GM21447 (cell line): ENCODE results near the gene ARAP2.
A peak's percentile ranks its signal among the peaks of the same experiment; 100 is the strongest.

Source experiments
- ATAC-seq: cut with Tn5 transposase; IDR thresholded peaks from one replicate; pipeline ENCODE4 v1.9.1; 2021; ENCODE audit not compliant: unreplicated experiment

ARAP2 gene

DNA sequence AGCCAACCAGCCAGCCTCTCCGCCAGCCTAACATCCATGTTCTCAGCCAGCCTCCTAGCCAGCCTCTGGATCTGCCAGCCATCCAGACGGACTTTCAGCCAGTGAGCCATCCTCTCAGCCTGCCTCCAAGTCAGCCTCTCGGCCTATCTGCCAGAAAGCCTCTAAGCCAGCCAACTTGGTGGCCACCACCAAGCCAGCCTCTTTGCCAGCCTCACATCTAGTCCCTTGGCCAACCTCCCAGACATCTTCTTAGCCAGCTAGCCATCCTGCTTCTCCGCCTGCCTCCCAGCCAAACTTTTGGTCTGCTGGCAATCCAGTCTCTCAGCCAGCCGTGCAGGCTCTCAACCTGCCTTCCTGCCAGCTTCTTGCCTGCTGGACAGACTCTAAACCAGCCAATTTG lies 16.4 kb upstream of the ARAP2 start:
- no peak for ATAC-seq

DNA sequence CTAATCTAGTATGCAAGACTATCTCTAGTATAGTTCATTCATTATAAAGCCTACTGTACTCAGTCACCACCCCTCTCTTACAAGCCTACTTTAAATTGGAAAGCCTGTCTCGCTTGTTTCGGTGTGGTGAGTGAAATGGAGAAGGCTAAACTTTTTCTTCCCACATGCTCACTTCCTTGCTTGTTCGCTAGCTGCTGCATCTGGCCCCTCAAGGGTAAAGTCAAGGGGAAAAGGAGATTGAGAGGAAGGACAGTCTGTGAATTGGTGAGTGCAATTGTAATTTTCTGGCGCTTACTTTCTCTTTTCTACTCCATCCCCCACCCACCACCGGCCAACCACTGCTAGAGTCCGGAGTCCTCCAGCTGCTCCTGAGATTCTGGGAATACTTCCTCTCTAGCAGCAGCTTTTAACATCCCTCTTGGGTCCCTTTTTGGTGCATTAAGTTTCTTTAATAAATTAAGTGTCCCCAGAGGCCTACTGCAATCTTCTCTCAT lies 12.1 kb upstream of the ARAP2 start:
- ATAC-seq, result peak; percentile 57

DNA sequence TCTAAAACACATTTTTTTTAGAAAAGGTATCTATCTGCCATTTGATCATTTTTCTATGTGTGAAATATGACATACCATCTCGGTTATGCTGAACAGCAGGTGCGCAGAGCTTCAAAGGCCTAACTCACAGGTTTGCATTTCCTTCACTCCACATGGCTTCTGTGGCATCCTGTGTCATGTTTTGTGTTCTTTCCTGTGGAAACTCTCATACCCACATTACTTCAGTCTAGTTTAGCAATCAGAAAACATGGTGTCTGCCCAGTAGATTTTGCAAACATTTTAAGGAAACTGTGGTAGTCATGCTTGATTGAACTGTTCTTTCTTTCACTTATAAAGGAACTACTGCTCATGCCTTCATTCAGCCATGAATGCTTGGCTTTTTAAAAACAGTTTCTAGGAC lies 11.3 kb upstream of the ARAP2 start:
- peak; percentile 90 for ATAC-seq

DNA sequence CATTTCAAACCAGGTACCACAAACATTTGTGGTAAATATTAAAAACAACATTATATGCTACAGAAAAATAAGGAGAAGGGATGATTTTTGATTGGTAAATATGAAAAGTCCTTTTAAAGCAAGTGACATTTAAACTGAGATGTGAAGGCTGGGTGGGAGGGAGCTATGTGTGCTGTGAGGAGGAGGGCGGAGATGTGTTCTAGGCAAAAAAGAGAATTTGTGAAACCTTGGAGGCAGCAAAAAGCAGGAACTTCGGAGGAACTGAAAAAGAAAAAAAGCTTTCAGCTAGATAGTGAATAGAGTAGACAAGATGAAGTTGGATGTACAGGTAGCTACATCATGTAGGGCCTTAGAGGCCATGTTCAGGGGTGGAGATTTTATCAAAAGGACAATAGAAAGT lies 10.1 kb upstream of the ARAP2 start:
- ATAC-seq, result no peak

DNA sequence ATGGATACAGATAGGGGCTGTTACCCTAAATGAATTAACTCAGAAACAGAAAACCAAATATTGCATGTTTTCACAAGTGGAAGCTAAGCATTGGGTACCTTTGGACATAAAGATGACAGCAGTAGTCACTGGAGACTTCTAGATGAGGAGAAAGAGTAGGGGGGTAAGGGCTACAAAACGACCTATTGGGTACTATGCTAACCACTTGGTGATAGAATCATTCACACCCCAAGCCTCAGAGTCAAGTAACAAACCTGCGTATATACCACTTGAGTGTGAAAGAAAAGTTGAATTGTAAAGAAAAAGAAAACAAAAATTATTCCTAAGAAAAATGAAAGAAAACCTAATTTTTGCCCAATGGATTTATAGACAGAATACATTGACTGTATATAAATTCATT lies 7.7 kb upstream of the ARAP2 start:
- no peak for ATAC-seq

DNA sequence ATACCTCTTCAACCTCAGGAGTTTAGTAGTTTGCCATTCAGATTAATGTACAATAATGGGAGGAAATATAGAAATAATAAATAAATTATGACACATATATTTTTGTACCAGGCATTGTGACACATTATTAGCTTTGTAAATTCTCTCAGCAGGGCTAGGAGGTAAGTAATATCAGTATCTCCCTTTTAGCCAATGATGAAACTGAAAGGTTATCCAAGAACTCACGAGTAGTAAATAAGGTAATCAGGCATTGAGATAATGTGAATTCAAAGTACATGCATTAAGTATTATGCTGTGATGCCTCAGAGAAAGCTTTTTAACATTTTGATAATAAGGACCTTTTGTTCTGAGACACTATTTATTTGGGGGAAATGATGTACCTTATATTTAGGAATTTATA lies 5.3 kb upstream of the ARAP2 start:
- ATAC-seq, result no peak

DNA sequence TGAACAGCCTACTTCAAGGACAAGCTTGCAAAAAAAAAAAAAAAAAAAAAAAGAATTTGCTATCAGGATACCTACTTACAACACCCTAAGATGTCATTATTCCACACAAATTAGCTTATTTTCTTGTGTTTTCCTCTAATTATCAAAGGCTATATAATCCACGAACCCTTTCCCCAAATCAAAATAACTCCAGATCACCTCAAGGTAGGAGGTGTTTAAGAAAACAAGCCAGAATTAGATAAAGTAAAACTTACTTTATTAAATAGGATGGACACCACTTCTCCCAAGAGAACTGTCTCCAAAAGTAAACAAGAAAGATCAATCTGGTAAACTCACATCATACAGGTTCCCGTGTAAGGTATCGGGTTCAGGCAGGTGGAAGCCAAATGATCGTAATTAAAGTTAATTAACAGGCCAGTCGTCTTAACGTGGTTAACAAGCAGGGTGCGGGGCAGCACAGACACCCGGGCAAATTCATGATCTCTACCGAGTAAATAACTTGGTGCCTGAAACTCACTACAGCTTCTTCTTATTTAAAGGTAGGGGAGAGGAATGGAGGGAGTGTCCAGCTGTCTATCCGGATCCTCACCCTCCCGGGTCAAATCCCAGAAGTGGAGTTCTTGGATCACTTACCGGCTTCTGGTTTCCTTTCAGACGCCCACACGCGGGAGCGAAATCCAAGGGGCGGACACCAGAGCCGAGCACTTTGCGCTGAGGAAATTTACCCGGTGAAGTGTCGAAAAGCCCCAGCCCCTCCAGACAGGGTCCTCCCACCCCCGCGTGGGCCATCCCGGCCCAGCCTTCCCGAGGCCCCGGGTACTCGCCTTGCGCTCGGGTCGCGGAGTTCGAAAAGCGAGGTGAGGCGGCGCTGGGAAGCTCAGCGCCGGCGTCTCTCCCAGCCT lies 708 bp downstream of the ARAP2 start:
- ATAC-seq, result peak; percentile 28

DNA sequence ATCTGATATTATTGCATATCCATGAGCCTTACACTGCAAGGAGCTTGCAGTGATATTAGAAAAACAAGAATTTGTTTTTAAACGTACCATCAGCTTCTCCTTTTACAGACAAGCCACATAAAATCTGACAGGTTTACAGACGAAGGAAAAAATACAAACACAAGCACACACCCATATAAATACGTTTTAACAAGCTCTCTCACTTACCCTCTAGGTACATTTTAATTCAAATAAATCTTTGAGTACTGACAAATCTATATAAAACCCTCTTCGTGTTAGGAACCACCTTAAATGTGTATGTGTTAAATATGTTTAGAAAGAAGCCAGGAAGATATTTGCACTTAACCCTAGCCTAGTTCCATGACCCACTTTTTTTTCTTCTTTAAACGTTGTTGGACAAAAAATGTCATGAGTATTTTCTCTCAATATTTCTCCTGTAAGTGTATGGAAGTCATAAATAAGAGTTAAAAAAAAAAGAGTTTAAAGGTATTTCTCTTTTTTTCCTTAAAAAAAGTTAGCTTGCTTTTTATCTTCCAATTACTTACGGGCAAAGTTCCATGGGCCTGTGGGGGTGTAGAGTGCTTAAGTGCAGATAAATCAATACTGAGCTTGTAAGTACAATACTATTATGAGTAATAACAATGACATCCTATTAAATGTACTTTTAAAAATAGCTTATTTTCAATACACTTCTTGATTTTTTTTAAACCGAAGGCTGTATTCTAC lies 1.5 kb downstream of the ARAP2 start:
- no peak for ATAC-seq

DNA sequence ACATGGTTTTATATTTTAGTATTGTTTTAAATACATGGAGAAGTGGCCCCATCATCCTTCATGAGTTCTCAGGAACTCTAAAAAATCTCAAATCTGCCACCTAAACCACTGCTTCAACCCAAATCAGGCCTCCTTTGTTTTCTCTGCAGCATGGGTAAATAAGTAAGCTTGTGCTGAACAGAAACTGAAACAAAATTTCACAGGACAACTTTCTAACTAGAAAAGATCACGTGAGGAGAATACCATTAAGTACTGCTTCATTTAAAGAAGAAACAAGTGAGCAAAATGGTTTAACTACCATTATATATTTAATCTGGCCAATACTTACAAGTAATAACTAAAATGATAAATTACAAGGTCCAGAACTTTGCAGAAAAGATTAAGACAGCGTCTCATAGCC lies 2.5 kb downstream of the ARAP2 start:
- peak; percentile 61 for ATAC-seq

DNA sequence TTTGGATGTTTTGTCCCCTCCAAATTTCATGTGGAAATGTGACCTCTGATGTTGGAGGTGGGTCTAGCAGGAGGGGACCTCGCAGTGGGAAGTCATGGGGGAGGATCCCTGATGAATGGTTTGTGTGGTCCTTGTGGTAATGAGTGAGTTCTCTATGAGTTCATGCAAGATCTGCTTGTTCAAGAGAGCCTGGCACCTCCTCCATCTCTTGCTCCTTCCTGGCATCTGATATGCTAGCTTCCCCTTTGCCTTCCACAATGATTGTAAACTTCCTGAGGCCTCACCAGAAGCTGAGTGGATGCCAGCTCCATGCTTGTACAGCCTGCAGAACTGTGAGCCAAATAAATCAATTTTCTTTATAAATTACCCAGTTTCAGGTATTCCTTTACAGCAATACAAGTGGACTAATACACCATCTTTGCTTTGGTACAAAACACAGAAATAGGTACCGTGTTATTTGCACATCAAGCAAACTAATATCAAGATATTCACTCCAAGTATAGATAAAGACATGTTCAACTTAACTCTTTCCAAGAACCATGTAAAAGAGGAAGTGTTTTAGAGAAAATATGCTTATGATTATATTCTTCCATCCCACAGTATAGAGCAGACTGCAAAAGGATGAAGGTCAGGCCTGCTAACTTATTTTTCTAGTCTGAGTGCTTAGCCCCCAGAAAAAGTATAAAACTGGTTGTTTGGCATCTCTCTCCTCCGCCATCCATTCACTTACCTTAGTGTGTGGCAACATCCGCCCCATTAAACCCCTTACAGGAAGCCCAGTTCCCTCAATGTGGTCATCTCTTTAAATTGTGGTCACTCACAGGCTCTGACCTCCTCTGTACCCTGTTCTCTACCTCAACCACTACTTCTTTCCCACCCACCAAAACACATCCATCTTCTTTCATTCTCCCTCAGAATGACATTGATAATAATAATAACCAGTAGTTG lies 6.7 kb downstream of the ARAP2 start:
- ATAC-seq, result no peak

DNA sequence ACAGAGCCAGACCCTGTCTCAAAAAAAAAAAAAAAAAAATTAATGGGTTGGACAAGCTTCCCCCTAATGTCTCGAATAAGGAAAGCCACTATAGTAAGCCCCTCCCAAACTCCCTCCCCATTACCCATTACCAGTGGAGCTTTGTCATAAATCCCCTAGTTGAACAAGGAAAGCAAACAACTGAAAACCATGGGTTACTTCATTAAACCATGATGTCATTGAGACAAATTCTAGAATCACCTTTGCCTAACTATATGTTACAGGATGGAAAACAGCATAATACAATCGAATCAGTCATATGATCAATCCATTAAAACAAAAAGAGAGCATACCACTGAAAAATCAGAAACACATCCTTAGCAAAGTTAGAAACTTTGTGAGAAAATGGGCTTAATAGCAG lies 8.2 kb downstream of the ARAP2 start:
- no peak for ATAC-seq

DNA sequence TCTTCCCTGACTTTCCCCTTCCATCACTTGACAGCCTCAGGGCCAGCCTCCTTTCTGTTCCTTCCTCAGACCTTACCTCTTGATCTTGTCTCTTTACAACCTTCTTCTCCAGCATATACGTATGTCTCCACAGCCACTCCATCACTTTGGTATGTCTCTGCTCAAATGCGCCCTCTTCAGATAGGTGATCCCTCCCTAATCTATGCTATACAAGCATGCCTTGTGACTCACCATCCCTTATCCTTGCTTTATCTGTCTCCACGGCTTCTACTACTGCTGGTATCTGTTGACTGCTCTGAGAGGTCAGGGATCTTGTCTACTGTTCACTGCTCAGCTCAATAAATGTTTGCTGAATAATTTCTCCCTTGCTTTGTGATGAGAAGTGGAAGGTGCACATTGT lies 9.0 kb downstream of the ARAP2 start:
- no peak for ATAC-seq

DNA sequence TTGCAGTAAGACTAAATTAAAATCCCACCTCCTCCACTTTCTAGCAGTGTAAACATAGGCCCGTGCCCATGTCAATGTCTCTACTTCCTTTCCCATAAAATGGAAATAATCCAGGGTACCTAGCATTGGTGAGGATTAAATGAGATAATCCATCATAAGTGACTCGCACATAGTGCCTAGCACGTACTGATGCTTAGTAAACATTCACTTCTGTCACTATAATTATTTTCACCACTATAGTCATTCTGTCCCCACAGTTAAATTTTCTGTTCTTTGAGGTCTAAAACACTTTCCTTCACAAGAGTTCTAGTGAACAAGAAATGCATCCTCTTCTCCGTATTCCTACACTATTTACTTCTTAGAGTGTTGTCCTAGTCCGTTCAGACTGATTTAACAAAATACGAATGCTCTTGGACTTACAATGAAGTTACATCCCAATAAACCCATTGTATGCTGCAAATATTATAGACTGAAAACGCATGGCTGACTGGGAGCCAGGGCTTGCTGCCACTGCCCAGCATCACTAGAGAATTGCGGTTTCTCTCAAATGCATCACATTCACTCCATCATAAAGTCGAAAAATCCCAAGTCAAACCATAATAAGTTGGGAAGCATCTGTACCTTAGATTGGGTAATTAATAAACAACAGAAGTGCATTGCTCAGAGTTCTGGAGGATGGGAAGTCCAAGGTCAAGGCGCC lies 10.6 kb downstream of the ARAP2 start:
- ATAC-seq, result no peak

DNA sequence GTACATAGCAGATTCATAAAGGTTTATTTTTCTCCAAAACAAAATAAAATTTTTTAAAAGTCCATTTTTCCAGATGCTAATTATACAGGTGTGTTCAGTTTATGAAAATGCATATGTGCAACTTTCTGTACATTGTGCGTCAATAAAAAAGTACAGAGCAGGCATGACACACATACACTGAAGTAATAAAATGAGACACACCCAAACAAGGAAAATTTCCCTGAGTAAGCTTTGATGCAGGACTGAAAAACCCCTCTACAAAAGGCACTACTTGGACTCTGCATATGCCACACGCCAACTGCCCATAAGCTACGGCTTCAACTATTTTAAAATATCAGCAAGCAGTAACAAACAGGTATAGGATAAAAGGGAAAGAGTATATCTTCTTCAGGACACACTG lies 13.8 kb downstream of the ARAP2 start:
- no peak for ATAC-seq

DNA sequence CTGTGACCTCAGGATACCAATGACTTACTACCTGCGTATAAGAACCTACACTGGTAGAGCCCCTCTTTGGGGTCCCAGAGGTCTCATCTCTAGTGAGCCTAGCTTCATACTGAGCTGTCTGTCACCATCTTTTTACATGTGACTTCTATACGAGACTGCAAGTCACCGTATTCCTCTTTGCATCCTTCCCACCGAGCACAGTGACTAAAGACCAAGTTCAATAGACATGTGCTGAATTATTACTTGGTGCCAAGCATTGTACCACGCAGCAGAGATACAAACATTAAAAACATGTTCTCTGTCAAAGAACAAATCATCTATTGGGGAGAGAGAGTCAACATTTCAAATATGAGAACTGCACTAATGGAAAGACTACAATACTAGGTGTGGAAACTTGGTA lies 16.4 kb downstream of the ARAP2 start:
- ATAC-seq, result no peak

DNA sequence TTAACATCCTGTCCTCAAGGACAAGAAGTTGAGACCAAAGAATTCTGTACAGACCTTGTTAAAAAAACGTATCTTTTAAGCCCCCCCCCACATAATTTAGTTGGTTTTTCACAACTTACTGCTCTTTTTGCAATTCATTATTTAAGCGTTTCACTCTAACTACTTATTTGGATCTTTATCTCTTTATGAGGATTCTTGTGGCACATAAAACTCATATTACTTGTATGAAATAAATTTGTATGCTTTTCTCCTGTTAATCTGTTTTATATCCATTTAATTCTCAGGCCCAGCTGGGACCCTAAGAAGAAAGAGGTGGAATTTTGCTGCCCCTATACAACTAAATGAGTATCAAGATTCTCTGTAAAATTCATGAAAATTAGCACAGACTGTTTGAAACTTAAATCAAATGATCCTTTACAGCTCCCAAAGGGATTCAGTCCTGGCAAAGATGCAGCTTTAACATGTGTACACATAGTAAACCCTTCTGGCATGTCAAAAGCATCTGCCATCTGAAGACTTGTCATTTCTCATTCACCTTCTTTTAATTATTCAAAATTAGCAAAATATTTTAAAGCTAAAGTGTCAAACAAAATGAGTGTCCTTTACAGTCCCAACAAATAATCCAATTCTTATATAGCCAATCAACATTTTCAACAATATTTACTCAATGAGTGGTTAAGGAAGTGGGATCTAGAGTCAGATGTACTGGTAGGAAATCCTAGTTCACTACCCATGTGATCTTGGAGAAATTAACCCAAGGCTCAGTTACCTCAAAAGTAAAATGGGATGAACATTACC lies 17.7 kb downstream of the ARAP2 start:
- no peak for ATAC-seq

DNA sequence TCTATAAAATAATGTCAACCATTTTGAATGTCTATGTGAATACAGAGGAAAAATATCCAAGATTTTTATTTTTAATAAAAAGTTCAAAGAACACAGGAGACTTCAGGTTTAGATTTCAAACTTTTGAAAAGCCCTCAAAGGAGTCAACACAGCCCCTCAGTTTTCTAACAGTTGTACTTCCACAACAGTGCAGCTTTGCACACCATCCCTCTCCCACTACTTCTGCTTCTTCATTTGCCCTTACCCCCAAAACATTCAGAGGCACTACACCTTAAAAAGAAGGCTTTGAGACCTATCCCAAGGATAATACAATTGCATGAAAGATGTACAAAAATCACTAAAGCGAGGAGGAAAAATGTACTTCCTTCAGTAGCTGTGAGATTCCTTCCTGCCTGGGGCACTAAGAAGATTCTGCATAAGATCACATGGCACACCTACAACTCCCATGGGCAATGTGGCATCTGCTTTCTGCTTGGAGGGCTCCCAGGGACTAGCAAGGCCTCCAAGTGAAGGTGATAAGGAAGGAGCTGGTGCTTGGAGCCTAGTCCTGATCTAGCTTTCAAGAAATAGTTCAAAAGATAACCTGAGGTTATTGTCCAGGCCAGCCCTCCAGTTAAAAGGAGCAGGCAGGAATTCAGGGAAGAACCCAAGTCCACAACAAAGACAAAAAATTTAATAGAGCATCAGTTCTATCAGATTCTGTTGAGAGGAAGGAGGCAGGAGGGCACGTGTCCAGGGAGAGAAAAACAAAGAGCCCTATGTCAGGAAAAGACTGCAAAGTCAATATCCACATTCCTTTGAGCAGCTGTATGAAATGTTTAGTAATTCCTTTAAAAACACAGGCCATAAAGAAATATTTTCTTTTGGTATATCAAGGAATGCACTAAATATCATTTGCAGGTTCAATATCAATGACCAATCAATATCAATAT lies 19.1 kb downstream of the ARAP2 start:
- no peak for ATAC-seq

DNA sequence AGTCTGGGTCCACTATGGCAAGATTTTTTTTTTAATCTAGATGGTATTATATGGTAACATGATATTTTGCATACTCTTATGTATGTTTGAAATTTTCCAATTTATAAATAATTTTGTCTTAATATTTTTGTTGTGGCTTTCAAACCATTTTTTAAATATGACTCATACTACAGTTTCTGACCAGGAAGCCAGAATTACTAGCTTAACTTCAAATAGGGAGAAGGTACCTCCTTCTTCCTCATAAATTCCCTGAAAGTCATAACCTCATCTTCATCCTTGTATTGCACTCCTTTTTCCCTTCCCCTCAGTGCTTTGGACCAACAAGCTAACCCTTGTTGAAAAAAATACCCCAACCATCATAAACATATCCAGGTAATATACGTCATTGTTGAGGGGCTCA lies 21.6 kb downstream of the ARAP2 start:
- no peak for ATAC-seq

DNA sequence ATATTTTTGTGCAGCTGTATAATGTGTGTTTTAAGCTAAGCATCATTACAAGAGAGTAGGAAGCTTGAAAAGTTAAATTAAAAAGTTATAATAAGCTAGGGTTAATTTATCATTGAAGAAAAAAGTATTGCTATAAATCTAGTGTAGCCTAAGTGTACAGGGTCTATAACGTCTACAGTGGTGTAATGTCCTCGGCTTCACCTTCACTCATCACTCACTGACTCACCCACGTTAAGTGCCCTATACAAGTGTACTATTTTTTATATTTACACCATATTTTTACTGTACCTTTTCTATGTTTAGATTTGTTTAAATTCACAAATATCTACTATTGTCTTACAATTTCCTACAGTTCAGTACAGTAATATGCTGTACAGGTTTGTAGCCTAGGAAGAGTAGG lies 23.5 kb downstream of the ARAP2 start:
- ATAC-seq, result no peak
